ENCODE data around the gene SLC48A1. TPM values are rescaled to one million over a fixed set of nuclear protein-coding genes. Genes with fewer than 3 reads are reported as not detected.

Gene SLC48A1
- 10 to 100 TPM; 14.9 to 21.5 (median 15.9) TPM for total RNA-seq

GRCh38 chr12:47773062-47773857 is at the start of gene SLC48A1:
Gene SLC48A1, plus strand, starts transcription at chr12:47773238. Its CDS starts 67 bp downstream, at chr12:47773305.
- TF ChIP-seq POLR2A (IDR thresholded peaks at IDR 0.05) (peak; percentile 42 to 58), CTCF (IDR thresholded peaks at IDR 0.05) (peak in 4 of 6 experiments; percentile 35 to 58 (median 42))
- H3K27me3 ChIP-seq = no peaks in the 10 kb centered on the region
- peak within 1 kb of the TSS; percentile 80 to 89 (median 88) for H3K27ac ChIP-seq
- no peaks in the 10 kb centered on the region for H3K36me3 ChIP-seq
- peaks cover 0 to 33% (median 5%) of the 10 kb centered on the region in 4 donors for H3K4me1 ChIP-seq
- H3K9me3 ChIP-seq = no peaks in the 10 kb centered on the region
- peak within 1 kb of the TSS; percentile 90 to 100 (median 98) for H3K4me3 ChIP-seq
- peak; percentile 75 to 90 (median 86) for DNase-seq

GRCh38 chr12:47725091-47725772 is 47.8 kb upstream of the SLC48A1 start, which contains the start of gene ENDOU:
Gene ENDOU, minus strand, starts transcription at chr12:47725490. Its CDS starts 77 bp downstream, at chr12:47725413.
- no peak within 1 kb of the TSS for H3K4me3 ChIP-seq
- no peak within 1 kb of the TSS for H3K27ac ChIP-seq
- peak in 2 of 3 donors; percentile 18 to 22 for DNase-seq
- H3K36me3 ChIP-seq = peaks cover 0 to 12% (median 0%) of the 10 kb centered on the region in 3 donors
- H3K4me1 ChIP-seq = no peaks in the 10 kb centered on the region
- no peaks in the 10 kb centered on the region for H3K9me3 ChIP-seq
- no peaks in the 10 kb centered on the region for H3K27me3 ChIP-seq
- TF ChIP-seq CTCF (IDR thresholded peaks at IDR 0.05) = no peak
- TF ChIP-seq POLR2A (IDR thresholded peaks at IDR 0.05) = no peak

- Histone ChIP-seq H3K4me3 (no peak overlapping the region), H3K27ac (no peak overlapping the region), H3K4me1 (no peaks in the 10 kb centered on the region), H3K36me3 (peaks cover 0 to 7% (median 0%) of the 10 kb centered on the region in 3 donors), H3K9me3 (no peaks in the 10 kb centered on the region), H3K27me3 (no peaks in the 10 kb centered on the region)
- TF ChIP-seq CTCF (IDR thresholded peaks at IDR 0.05) = no peak
- TF ChIP-seq POLR2A (IDR thresholded peaks at IDR 0.05) = no peak
- peak in 1 of 3 donors; percentile 8 for DNase-seq
Measured at GRCh38 chr12:47725893-47726292, 47.1 kb upstream of the SLC48A1 start.

DNA sequence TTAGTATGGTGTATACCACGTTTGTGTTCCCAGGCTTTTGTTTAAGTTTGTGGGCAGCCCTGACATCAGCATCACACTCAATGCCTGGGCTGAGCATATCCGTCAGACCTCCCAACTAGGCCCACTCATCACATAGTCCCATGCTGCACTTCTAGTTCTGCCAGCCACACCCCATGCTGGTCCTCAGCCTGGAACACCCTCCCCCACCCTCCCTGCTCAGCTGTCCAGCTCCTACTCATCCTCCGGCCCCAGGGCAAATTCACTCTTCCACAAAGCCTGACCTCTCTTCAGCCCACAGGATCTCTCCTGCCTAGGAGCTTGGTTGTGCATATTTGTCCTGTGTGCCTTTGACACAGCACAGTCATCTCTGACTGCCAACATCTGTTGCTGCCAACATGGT is 43.8 kb upstream of the SLC48A1 start:
- no peaks in the 10 kb centered on the region for H3K36me3 ChIP-seq
- TF ChIP-seq CTCF (IDR thresholded peaks at IDR 0.05) (no peak), POLR2A (IDR thresholded peaks at IDR 0.05) (no peak)
- H3K4me3 ChIP-seq = no peak overlapping the region
- H3K9me3 ChIP-seq = no peaks in the 10 kb centered on the region
- no peaks in the 10 kb centered on the region for H3K4me1 ChIP-seq
- no peak overlapping the region for H3K27ac ChIP-seq
- no peaks in the 10 kb centered on the region for H3K27me3 ChIP-seq
- peak in 1 of 3 donors; percentile 24 for DNase-seq

GRCh38 chr12:47730341-47730744 is 42.7 kb upstream of the SLC48A1 start:
- Histone ChIP-seq H3K4me1 (peaks cover 0 to 6% (median 0%) of the 10 kb centered on the region in 4 donors), H3K27me3 (no peaks in the 10 kb centered on the region), H3K9me3 (no peaks in the 10 kb centered on the region), H3K4me3 (no peak overlapping the region), H3K27ac (no peak overlapping the region), H3K36me3 (no peaks in the 10 kb centered on the region)
- TF ChIP-seq POLR2A (IDR thresholded peaks at IDR 0.05) (no peak), CTCF (IDR thresholded peaks at IDR 0.05) (no peak)
- DNase-seq = peak in 1 of 3 donors; percentile 15
